Pons (tissue), 1 donor: ENCODE data around the gene DCLK3.

ENCODE experiments used
- DNase-seq: peaks from one replicate; pipeline ENCODE4 v3.0.0-alpha.2; 2016; ENCODE audit warnings: low spot score

Gene DCLK3

GRCh38 chr3:36707623-36708409 is 56.5 kb downstream of the DCLK3 start:
- DNase-seq, result no peak

- no peak for DNase-seq
Observed at GRCh38 chr3:36705015-36705414, 59.3 kb downstream of the DCLK3 start.

DNA sequence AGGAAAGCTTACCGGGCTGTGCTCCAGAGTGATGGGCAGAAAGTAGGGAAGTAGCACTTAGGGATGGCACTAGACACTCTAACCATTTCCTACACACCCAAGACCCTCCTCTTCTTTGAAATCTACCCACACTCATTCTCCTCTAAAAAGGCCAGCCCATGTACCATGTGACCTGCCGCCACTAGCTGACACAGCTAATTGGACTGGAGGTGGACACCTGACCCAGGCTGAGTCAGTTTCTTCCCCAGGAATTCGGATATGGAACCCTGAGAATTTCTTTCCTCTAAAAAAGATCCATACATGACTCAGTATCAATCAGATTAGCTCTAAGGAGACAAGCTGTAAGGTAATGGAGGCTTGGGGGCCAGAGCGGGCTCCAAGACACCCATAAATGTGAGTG is 60.1 kb downstream of the DCLK3 start:
- no peak for DNase-seq

DNA sequence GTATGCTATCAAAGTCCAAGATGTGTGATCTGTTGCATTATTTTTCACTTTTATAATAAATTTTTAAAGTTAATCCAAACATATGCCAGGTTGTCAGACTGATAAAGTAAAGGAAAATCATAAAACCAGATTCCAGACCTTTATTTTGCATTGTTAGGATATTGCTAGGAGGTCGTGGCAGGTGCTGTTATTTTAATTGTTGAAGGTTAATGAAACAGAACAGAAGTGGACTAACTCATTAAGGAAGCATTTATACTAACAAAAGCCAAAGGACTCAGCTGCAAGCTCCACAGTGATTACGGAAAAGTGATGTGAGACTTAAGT is 63.1 kb downstream of the DCLK3 start:
- DNase-seq, result no peak

DNA sequence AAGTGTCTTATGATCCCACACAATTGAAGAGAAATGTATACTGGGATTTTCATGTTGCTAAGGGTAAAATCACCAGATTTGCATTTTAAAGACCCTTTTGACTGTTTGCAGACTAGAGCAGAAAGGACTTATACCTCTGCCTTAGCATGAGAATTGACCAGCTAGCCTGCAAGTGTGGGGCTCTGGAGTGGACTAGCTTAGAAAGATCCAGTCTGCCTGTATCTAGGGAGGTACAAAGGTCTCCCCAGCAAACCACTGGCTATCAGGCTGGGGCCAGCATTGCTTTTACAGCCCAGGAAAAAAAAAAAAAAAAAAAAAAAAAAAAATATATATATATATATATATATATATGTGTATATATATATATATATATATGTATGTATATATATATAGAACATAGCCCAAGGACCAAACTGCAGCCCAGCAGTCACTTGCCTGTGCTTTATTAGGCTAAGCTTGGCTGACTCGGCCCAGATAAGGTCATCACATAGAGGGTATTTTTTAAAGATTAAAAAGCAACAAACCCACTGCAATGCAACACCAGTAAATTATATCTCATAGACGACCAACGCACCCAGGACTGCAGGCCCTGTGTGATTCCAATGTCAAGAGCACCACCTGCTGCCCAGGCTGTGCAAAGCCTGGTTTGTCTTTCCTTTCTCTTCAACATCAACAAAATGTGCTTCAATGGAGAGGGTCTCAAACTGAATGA is 63.7 kb downstream of the DCLK3 start:
- peak; percentile 62 for DNase-seq

GRCh38 chr3:36698314-36698713 is 66.0 kb downstream of the DCLK3 start:
- DNase-seq, result no peak

- DNase-seq, result no peak
Observed at GRCh38 chr3:36697229-36698001, 66.9 kb downstream of the DCLK3 start.

DNA sequence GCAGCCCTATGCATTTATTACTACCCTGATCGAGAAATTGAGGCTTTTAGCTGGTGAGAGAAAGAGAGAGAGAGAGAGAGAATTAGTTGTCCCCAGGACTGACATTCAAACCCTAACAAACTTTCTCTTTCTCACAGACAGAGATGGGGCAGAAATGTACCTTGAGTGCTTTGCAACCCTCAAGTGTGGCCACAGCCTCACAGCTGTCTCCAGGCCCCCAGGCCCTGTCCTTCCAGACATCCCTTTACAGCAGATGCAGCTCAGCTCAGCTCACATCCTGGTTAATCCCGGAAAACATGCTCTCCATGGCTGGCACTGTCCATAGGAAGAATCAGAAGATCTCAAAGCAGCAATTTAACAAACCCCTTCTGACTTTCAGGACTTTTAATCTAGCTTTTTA is 67.6 kb downstream of the DCLK3 start:
- no peak for DNase-seq

- no peak for DNase-seq
Observed at GRCh38 chr3:36695769-36696137, 68.6 kb downstream of the DCLK3 start.

DNA sequence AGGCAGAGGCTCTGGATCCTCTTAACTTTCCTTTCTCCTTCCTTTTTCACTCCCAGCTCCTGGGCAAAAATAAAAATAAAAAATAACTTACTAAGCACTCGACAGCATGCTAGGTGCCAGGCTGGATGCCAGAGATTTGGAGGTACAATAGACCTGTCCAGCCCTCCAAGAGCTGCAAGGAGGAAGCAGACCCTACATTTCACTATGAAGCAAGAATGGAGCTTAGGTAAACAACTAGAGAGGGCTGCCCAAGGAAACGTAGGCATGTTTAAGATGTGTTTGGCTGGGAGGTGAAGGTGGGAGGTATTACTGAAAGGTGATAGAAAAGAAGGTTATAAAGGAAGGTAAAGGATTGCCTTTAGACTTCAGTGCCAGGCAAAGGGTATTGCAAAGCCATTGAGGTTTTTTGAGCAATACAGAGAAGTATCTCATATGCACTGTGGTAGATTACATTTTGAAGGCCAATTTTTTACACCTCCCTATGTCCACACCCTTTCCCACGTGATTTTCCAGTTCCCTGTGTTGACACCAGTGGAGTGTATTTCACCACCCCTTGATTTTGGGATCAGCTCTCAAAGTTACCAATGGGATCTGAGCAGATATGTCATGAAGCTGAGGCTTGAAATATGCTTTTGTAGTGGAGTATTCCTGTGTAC is 69.1 kb downstream of the DCLK3 start:
- DNase-seq, result no peak

DNA sequence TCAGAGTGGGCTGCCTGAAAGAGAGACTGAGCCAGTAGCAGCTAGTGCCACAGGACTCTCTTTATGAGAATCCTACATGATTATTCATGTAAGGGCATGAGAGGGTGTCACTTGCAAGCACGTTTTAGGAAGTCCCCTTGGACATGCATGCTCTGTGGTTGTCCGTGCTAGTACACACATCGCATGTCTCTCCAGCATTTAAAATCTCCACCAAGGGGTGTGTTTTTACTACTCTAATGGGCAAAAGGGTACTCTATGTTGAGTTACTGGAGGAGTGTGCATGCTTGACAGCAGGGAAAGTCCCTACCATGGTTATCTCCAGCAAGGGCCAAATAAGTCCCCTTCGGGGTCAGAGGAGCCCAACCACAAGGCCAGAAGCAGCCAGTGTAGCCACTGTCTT is 70.7 kb downstream of the DCLK3 start:
- DNase-seq, result no peak

DNA sequence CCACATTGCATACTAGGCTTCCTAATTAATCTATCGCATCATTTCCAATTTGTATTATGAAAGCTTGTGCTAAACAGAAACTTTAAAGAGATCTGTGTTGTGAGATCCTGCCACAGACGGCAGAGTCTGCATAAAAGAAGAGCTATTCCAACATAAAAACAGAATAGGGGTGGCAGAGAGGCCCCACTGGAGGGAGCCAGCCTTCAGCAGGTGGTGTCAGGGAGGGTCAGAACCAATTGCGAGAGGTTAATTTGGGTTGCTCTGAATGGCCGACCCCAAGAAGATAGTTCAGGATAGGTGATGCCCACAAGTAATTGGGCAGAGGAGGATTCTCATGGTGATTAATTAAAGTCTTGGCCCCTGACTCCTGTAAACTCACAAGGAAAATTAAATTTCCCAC is 74.8 kb downstream of the DCLK3 start:
- DNase-seq, result no peak

GRCh38 chr3:36688815-36689214 is 75.5 kb downstream of the DCLK3 start:
- no peak for DNase-seq

DNA sequence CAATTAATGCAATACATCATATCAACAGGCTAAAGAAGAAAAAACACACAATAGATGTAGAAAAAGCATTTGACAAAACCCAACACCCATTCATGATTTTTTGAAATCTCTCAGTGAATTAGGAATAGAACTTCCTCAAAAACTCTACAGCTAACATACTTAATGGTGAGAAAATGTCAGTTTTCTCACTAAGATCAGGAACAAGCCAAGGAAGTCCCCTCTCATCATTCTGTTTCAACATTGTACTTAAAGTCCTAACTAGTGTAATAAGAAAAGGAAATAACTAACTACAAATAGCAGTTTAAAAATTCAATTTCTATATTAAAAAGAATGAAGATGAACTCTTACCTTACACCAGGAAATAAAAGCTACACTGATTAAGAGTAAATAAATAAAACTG is 77.8 kb downstream of the DCLK3 start:
- no peak for DNase-seq

DNA sequence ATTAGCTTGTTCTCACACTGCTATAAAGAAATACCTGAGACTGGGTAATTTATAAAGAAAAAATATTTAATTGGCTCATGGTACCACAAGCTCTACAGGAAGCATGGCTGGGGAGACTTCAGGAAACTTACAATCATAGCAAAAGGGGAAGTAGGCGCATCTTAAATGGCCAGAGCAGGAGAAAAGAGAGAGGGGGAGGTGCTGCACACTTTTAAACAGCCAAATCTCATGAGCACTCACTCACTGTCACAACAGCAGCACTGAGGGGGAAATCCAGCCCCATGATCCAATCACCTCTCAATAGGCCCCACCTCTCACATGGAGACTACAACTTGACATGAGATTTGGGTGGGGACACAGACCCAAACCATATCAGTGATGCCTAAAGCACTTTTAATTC is 82.5 kb downstream of the DCLK3 start:
- no peak for DNase-seq

DNA sequence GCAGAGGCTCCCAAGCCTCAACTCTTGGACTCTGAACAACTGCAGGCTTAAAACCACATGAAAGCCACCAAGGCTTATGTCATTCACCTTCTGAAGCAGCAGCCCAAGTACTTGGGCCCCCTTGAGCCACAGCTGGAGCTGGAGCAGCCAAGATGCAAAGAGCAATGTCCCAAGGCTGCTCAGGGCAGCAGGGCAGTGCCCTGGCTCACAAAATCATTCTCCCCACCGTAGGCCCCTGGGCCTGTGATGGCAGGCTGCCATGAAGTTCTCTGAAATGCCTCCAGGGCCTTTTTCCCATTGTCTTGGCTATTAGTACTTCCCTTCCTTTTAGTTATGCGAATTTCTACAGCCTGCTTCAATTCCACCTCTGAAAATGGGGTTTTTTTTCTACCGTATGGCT is 83.4 kb downstream of the DCLK3 start:
- no peak for DNase-seq

- DNase-seq, result no peak
Observed at GRCh38 chr3:36679384-36680200, 84.8 kb downstream of the DCLK3 start.

DNA sequence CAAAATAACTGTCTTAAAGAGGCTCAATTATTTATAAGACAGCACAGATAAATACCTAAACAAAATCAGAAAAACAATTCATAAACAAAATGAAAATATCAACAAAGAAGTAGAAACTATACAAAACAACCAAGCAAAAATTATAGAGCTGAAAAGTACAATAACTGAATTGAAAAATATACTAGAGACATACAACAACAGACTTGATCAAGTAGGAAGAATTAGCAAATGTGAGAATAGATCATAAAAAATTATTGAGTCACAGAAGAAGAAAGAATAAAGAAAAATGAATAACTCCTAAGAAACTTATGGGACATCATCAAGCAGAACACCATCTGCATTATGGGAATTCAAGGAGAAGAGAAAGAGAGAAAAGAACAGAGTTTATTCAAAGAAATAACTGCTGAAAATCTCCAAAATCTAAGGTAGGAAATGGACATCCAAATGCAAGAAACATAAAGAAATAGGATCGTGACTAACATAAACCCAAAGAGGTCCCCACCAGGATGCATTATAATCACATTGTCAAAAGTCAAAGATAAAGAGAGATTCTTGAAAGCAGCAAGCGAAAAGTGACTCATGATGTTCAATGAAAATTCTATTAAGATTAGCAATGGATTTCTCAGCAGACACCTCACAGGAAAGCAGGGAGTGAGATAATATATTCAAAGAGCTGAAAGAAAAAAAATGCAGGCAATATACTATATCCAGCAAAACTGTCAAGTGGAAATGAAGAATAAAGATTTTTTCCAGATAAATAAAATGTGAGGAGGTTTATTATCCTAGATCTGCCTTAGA is 85.9 kb downstream of the DCLK3 start:
- DNase-seq, result no peak

DNA sequence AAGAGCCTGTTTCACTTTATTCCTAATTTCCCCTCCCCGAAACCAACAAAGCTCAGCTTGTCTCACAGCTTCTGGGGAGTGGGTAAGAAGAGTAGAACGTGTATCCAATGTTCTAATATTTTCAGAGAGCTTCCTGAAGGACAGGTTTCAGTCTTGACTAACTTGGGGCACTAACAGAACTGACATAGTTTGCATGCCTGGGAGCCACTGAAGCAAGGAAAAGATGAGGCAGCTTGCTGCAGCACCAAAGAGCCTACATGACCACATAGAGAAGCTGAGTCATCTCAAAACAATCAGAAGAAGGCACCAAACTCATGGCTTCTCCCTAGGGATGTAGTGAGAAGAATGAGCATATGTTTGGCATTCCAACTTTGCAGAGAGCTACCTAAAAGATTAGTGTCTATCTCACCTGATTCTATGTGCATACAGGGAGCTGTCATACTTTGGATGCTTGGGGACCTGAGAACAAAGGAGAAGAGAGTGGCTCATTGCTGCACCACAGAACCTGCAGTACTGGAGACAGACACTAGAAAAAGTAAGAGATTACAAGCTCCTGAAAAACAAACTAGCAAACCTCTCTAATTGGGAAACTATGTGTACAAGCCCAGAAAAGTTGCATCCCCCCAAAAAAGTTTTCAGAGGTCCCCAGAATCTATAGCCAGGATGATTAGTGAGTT is 86.9 kb downstream of the DCLK3 start:
- no peak for DNase-seq

DNA sequence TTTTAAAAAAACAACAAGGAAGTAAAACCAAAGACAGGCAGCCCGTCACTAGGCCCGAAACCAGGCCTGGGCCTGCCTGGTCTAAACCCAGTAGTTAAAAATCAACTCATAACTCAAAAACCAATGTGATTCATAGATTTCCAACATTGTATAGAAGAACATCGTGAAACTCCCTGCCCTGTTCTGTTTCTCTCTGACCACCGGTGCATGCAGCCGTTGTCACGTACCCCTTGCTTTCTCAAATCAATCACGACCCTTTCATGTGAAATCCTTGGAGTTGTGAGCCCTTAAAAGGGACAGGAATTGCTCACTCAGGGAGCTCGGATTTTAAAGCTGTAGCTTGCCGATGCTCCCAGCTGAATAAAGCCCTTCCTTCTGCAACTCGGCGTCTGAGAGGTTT is 89.5 kb downstream of the DCLK3 start:
- no peak for DNase-seq
